Right lobe of liver (tissue), 6 donors: Measurements from ENCODE around the gene B3GNT7. TPM values are rescaled to one million over a fixed set of nuclear protein-coding genes. Genes with fewer than 3 reads are reported as not detected.

Source experiments
- ATAC-seq, 4 donors: fragments of 200-7000 bp; cut with Tn5 transposase; one replicate each; pipeline ENCODE4 v1.9.1; 2020; ENCODE audit warnings: mild to moderate bottlenecking in 4 of 4, moderate library complexity in 4 of 4
- DNase-seq, 3 donors: peaks; one replicate each; pipeline ENCODE4 v3.0.0-alpha.2; 2020
- H3K27ac ChIP-seq, 3 donors: fragments of 200-600 bp; one replicate each; pipeline ENCODE4 v1.8.0; 2022
- H3K27me3 ChIP-seq, 2 donors: fragments of 200-600 bp; one replicate each; pipeline ENCODE4 v1.8.0; 2022
- H3K36me3 ChIP-seq, 4 donors: fragments of 200-600 bp; sonication (generic) in 1 of 4; one replicate each; pipeline versions ENCODE4 v1.5.1 to v1.8.0; 2017 to 2022; ENCODE audit warnings: control low read depth in 1 of 4
- H3K4me1 ChIP-seq, 4 donors: fragments of 200-600 bp; sonication (generic) in 1 of 4; one replicate each; pipeline versions ENCODE4 v1.5.1 to v1.8.0; 2017 to 2022; ENCODE audit warnings: control low read depth in 1 of 4
- H3K4me3 ChIP-seq, 3 donors: fragments of 200-600 bp; one replicate each; pipeline ENCODE4 v1.8.0; 2022
- H3K9me3 ChIP-seq, 4 donors: fragments of 200-600 bp; sonication (generic) in 1 of 4; one replicate each; pipeline versions ENCODE4 v1.5.1 to v1.8.0; 2017 to 2022; ENCODE audit warnings: control low read depth in 1 of 4
- POLR2A ChIP-seq: fragments of 450-650 bp; IDR thresholded peaks from one replicate; pipeline ENCODE4 v1.6.1; 2017; ENCODE audit warnings: antibody characterized with exemption, mild to moderate bottlenecking
- WGBS: methylation state at CpG from one replicate; pipeline ENCODE4 v1.1.6; 2018; ENCODE audit warnings: low coverage, low lambda C conversion rate; ENCODE audit not compliant: insufficient coverage; ENCODE audit errors: missing lambda C conversion rate; 5-methylcytosine and 5-hydroxymethylcytosine counted together
- intact Hi-C, 2 donors: fragments of 100-400 bp; cut with DNase I; formaldehyde crosslinking; loops; one replicate each; pipeline versions ENCODE4 v1.11.2 to v1.14.1; 2022
- total RNA-seq, 6 experiments: library from RNA; depleted of rRNA in 2 of 6; stranded (reverse); fragments of >200 nt in 2 of 6; fragmentation: NEBNext Ultra II Directional in 3 of 6; extraction: Animal tissue kit (Norgen Biotek cat#: 25700) in 3 of 6; gene quantifications; one replicate each; pipeline versions ENCODE4 v1.1.0 to v1.2.4, GENCODE V29; 2016 to 2023
- TF ChIP-seq, protein P1 (sequence below), 4 donors: fragments of 200-600 bp in 3 of 4; fragments of 450-650 bp in 1 of 4; IDR thresholded peaks; one replicate each; pipeline versions ENCODE4 v1.5.1 to v1.8.0; 2016 to 2022; ENCODE audit warnings: antibody characterized with exemption in 4 of 4, mild to moderate bottlenecking in 2 of 4
- donor health status: DM: no; HTN: yes; CAD: no.
- donor health status: DM: no; HTN: no; CAD: no.
- donor health status: DM: no; HTN: no; CAD: no.
- donor health status: DM: no; HTN: yes; CAD: no.
- donor health status: DM: no; HTN: yes; CAD: no.

Gene B3GNT7
- total RNA-seq, 6 experiments from 2014 or later, result 0.73 to 5.3 (median 0.96) TPM

DNA sequence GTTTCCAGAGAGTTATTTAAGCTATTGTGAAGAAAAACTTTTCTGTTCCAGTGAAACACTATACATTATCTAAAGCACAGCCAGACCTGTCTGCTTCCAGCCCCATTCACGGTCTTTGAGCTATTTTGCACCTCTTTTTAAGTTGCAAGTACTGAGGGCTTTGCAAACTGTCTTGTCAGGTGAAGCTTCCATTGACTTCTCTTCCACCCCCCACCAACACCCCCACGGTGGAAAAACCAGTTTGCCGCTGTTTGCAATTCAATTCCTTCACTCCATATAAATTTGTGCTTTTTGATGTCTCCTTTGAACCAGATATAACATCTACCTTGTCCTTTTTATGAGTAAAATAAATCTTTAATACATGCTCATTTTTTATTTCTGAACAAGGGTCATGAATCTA, 15.7 kb downstream of the B3GNT7 start:
- WGBS, result 73% methylated on average over 3 of the region's 3 CpGs
- ATAC-seq, result no peak
- TF ChIP-seq POLR2A, result no peak
- TF ChIP-seq, protein P1, sequence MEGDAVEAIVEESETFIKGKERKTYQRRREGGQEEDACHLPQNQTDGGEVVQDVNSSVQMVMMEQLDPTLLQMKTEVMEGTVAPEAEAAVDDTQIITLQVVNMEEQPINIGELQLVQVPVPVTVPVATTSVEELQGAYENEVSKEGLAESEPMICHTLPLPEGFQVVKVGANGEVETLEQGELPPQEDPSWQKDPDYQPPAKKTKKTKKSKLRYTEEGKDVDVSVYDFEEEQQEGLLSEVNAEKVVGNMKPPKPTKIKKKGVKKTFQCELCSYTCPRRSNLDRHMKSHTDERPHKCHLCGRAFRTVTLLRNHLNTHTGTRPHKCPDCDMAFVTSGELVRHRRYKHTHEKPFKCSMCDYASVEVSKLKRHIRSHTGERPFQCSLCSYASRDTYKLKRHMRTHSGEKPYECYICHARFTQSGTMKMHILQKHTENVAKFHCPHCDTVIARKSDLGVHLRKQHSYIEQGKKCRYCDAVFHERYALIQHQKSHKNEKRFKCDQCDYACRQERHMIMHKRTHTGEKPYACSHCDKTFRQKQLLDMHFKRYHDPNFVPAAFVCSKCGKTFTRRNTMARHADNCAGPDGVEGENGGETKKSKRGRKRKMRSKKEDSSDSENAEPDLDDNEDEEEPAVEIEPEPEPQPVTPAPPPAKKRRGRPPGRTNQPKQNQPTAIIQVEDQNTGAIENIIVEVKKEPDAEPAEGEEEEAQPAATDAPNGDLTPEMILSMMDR (IDR thresholded peaks at IDR 0.05), result no peak
- no peak for DNase-seq
- Histone ChIP-seq H3K36me3 (no peaks in the 10 kb centered on the region), H3K27me3 (no peaks in the 10 kb centered on the region), H3K9me3 (no peaks in the 10 kb centered on the region), H3K27ac (no peak overlapping the region), H3K4me1 (peaks cover 0 to 14% (median 0%) of the 10 kb centered on the region in 4 donors), H3K4me3 (no peak overlapping the region)
- intact Hi-C loops, result no loop called here

DNA sequence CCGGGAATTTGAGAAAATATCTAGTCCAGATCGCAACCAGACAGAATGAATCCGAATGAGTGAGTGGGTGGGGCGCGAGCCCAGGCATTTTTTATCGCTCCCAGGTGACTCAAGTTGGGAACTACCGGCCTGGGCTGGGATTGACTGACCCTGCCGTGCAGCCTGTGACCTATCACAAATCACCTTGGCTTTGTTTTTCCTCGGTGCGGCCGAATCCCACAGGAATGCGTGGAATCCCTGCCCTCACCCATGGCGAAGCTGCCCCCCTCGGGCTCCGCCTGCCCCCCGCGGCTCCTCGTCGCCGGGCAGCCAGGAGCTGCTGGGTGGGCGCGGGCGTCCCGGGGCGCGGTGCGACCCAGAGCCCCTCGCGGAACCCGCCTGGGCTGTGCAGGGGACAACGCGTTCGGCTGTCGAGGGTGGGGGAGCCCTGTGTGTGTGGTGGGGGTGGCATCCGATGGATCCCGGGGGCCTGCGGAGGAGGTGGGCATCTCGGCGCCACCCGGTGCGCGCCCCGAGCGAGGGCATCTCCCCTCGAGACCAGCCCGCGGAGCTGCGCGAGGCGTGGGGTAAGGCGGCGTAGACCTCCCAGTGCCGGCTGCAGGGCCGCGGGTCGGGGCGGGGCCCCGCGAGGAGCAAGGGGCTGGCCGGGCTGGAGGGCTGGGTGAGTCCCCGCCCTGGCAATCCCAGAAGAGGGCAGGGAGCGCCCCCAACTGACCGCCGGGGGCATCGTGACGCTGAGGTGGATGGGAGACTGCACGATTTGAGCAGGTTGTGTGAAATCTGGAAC, 16.5 kb downstream of the B3GNT7 start:
- H3K27ac ChIP-seq, result no peak overlapping the region
- H3K4me1 ChIP-seq, result peaks cover 0 to 14% (median 0%) of the 10 kb centered on the region in 4 donors
- WGBS, result 12% methylated on average over 14 of the region's 67 CpGs
- H3K4me3 ChIP-seq, result peak overlapping the region; percentile 28 to 64 (median 41)
- no peaks in the 10 kb centered on the region for H3K9me3 ChIP-seq
- peak; percentile 73 to 88 (median 83) for DNase-seq
- no peak for TF ChIP-seq POLR2A
- TF ChIP-seq, protein P1 (IDR thresholded peaks at IDR 0.05), result peak; percentile 54 to 87 (median 72)
- H3K36me3 ChIP-seq, result no peaks in the 10 kb centered on the region
- intact Hi-C loops, result no loop called here
- ATAC-seq, result peak; percentile 86 to 96 (median 90)
- no peaks in the 10 kb centered on the region for H3K27me3 ChIP-seq

DNA sequence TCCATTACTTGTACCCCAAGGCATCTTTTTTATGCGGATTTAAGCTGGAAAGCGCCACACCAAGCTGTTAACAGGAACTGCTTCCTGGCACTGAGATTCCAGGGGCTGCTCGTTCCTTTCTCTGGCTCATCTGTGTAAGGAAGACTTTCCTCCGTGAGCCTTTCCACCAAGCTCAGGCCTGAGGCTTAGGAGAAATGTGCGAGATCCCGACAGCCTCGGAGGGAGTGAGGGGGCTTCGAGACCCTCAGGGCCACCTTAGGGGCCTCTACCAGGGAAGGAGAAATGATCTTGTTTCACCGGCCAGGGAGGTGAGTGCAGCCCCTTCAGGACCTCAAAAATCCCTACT, 17.1 kb downstream of the B3GNT7 start:
- no peaks in the 10 kb centered on the region for H3K27me3 ChIP-seq
- H3K4me3 ChIP-seq, result peak overlapping the region in 2 of 3 donors; percentile 41 to 64
- no peak for TF ChIP-seq POLR2A
- TF ChIP-seq, protein P1 (IDR thresholded peaks at IDR 0.05), result no peak
- no peaks in the 10 kb centered on the region for H3K36me3 ChIP-seq
- H3K27ac ChIP-seq, result no peak overlapping the region
- no peaks in the 10 kb centered on the region for H3K9me3 ChIP-seq
- intact Hi-C loops, result no loop called here
- WGBS, result 48% methylated on average over 7 of the region's 9 CpGs
- DNase-seq (no peak), ATAC-seq (no peak)
- H3K4me1 ChIP-seq, result peaks cover 0 to 14% (median 0%) of the 10 kb centered on the region in 4 donors

DNA sequence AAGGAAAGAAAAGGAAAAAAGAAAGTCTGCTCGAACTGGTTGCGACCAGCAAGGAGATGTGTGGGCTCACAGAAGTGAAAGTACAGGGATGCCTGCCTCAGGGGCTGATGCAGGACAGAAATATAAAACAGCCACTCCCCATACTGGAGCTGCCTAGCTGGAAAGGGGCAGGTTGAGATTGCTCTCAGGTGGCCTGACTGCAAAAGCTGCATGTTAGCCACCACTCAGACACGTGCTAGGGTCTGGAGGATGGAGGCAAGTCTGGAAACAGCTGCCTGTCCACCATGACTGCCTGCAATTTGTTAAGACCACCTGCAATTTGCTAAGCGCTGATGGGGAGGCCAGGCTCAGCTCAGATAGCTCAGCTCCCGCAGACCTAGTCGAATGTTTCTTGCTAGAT, 17.9 kb downstream of the B3GNT7 start:
- ATAC-seq, result no peak
- intact Hi-C loops, result no loop called here
- no peak for DNase-seq
- no peaks in the 10 kb centered on the region for H3K27me3 ChIP-seq
- no peak overlapping the region for H3K4me3 ChIP-seq
- H3K27ac ChIP-seq, result no peak overlapping the region
- 87% methylated on average over 3 of the region's 6 CpGs for WGBS
- H3K4me1 ChIP-seq, result peaks cover 0 to 14% (median 0%) of the 10 kb centered on the region in 4 donors
- H3K36me3 ChIP-seq, result no peaks in the 10 kb centered on the region
- no peaks in the 10 kb centered on the region for H3K9me3 ChIP-seq
- TF ChIP-seq, protein P1 (IDR thresholded peaks at IDR 0.05), result no peak
- no peak for TF ChIP-seq POLR2A
